ENCODE results near the gene SLC23A1.

Gene SLC23A1

GRCh38 chr5:139335811-139336210 is 47.3 kb downstream of the SLC23A1 start:
- Histone ChIP-seq H3K4me2 (ENCODE audit: low read depth, low read length, poor library complexity, severe bottlenecking) (no peak overlapping the region), H3K79me2 (ENCODE audit: insufficient read depth, low read length) (no peaks in the 10 kb centered on the region), H4K20me1 (ENCODE audit: insufficient read depth, low read length, poor library complexity, severe bottlenecking) (peaks cover 3% of the 10 kb centered on the region), H3K9me3 (ENCODE audit: insufficient read depth, low read depth, low read length) (no peaks in the 10 kb centered on the region), H2AFZ (ENCODE audit: low read length) (no peak overlapping the region), H3F3A (ENCODE audit: low read depth) (peaks cover 6% of the 10 kb centered on the region; the same call in 1 of the 2 replicates), H3K4me3 (ENCODE audit: low read length, poor library complexity, severe bottlenecking) (no peak overlapping the region), H3K9ac (ENCODE audit: low read depth, low read length, poor library complexity, severe bottlenecking) (no peak overlapping the region), H3K4me1 (ENCODE audit: insufficient read depth, low read length, poor library complexity, severe bottlenecking) (peaks cover under 1% of the 10 kb centered on the region), H3K27me3 (ENCODE audit: insufficient read depth, low read length, poor library complexity, severe bottlenecking) (no peaks in the 10 kb centered on the region), H3K36me3 (ENCODE audit: insufficient read depth, low read length) (peaks cover 27% of the 10 kb centered on the region), H3K9me2 (replicated peaks; ENCODE audit: low read depth, low read length) (no peaks in the 10 kb centered on the region)
- TF ChIP-seq EZH2phosphoT487 (IDR thresholded peaks at IDR 0.05; ENCODE audit: borderline replicate concordance), result no peak
- no peak for TF ChIP-seq CTCF (conservative IDR thresholded peaks at IDR 0.05; ENCODE audit: low read length)

Measured in Loucy (cell line).